Subcutaneous adipose tissue (tissue), 4 donors: Measurements from ENCODE around the gene C1QTNF1. TPM values are rescaled to one million over a fixed set of nuclear protein-coding genes. Genes with fewer than 3 reads are reported as not detected.

Source experiments
- CTCF ChIP-seq: fragments of 450-650 bp; IDR thresholded peaks from one replicate; pipeline ENCODE4 v1.5.1; 2016; ENCODE audit warnings: low read depth, mild to moderate bottlenecking, control low read depth, antibody characterized with exemption, moderate library complexity
- total RNA-seq, 4 donors: library from RNA; depleted of rRNA; stranded (reverse); fragments of >200 nt; gene quantifications; one replicate each; pipeline ENCODE4 v1.1.0, GENCODE V29; 2016

Gene C1QTNF1
- total RNA-seq, 4 donors from 2014 or later: 198 to 469 (median 294) TPM

- no peak for TF ChIP-seq CTCF
Measured at GRCh38 chr17:78980624-78980972, 43.4 kb upstream of the C1QTNF1 start.

GRCh38 chr17:78981010-78981888 is 42.7 kb upstream of the C1QTNF1 start:
- TF ChIP-seq CTCF: no peak

GRCh38 chr17:78985395-78985794 is 38.6 kb upstream of the C1QTNF1 start:
- TF ChIP-seq CTCF: no peak

- TF ChIP-seq CTCF: no peak
Measured at GRCh38 chr17:78986048-78986648, 37.8 kb upstream of the C1QTNF1 start.

GRCh38 chr17:78986649-78987328 is 37.2 kb upstream of the C1QTNF1 start:
- no peak for TF ChIP-seq CTCF

- TF ChIP-seq CTCF: no peak
Measured at GRCh38 chr17:78988152-78988551, 35.8 kb upstream of the C1QTNF1 start.
